ENCODE data around the gene SLC25A34. TPM values are rescaled to one million over a fixed set of nuclear protein-coding genes. Genes with fewer than 3 reads are reported as not detected.

Gene SLC25A34
- total RNA-seq, 6 experiments from 2014 or later, result 0.69 to 11.6 (median 3.2) TPM

- H3K4me1 ChIP-seq, result peaks cover 0 to 6% (median 0%) of the 10 kb centered on the region in 4 donors
Observed at GRCh38 chr1:15757575-15758342, 21.7 kb downstream of the SLC25A34 start.

GRCh38 chr1:15758343-15758931, 22.4 kb downstream of the SLC25A34 start, which contains the start of gene FBLIM1:
TSS of gene FBLIM1 (plus strand) at chr1:15758795. CDS start at chr1:15764984, 6,189 bp downstream.
- ATAC-seq, result peak in 3 of 4 donors; percentile 9 to 16 (median 14)
- no peaks in the 10 kb centered on the region for H3K36me3 ChIP-seq
- H3K4me3 ChIP-seq, result peak within 1 kb of the TSS; percentile 36 to 55 (median 52)
- H3K9me3 ChIP-seq, result no peaks in the 10 kb centered on the region
- TF ChIP-seq POLR2A (IDR thresholded peaks at IDR 0.05) (no peak), CTCF (IDR thresholded peaks at IDR 0.05) (no peak)
- peaks cover 0 to 6% (median 0%) of the 10 kb centered on the region in 4 donors for H3K4me1 ChIP-seq
- peak within 1 kb of the TSS in 2 of 3 donors; percentile 24 to 49 for H3K27ac ChIP-seq
- no peaks in the 10 kb centered on the region for H3K27me3 ChIP-seq
- DNase-seq, result no peak
- intact Hi-C loops (cut with DNase I), result no loop called here
- 7% methylated on average over 14 of the region's 58 CpGs for WGBS (ENCODE audit: insufficient coverage, low coverage, low lambda C conversion rate, missing lambda C conversion rate)

More at GRCh38 chr1:15757575-15758342, 21.7 kb downstream of the SLC25A34 start:
- H3K4me3 ChIP-seq, result peak overlapping the region in 1 of 3 donors; percentile 55
- ATAC-seq, result no peak
- intact Hi-C loops (cut with DNase I), result no loop called here
- WGBS (ENCODE audit: insufficient coverage, low coverage, low lambda C conversion rate, missing lambda C conversion rate), result 32% methylated on average over 9 of the region's 24 CpGs
- no peak for DNase-seq
- H3K36me3 ChIP-seq, result no peaks in the 10 kb centered on the region
- H3K27me3 ChIP-seq, result no peaks in the 10 kb centered on the region
- no peaks in the 10 kb centered on the region for H3K9me3 ChIP-seq
- H3K27ac ChIP-seq, result no peak overlapping the region
- no peak for TF ChIP-seq POLR2A (IDR thresholded peaks at IDR 0.05)
- TF ChIP-seq CTCF (IDR thresholded peaks at IDR 0.05), result no peak

GRCh38 chr1:15758953-15759661, 23.0 kb downstream of the SLC25A34 start:
- peaks cover 0 to 6% (median 0%) of the 10 kb centered on the region in 4 donors for H3K4me1 ChIP-seq
- DNase-seq (no peak), ATAC-seq (peak; percentile 12 to 43 (median 32))
- H3K4me3 ChIP-seq, result peak overlapping the region; percentile 36 to 55 (median 52)
- no peaks in the 10 kb centered on the region for H3K27me3 ChIP-seq
- H3K36me3 ChIP-seq, result no peaks in the 10 kb centered on the region
- intact Hi-C loops (cut with DNase I), result no loop called here
- no CpG with 5 or more reads among the region's 58 CpGs for WGBS (ENCODE audit: insufficient coverage, low coverage, low lambda C conversion rate, missing lambda C conversion rate)
- TF ChIP-seq CTCF (IDR thresholded peaks at IDR 0.05), result no peak
- TF ChIP-seq POLR2A (IDR thresholded peaks at IDR 0.05), result no peak
- H3K27ac ChIP-seq, result peak overlapping the region in 2 of 3 donors; percentile 24 to 49
- no peaks in the 10 kb centered on the region for H3K9me3 ChIP-seq

DNA sequence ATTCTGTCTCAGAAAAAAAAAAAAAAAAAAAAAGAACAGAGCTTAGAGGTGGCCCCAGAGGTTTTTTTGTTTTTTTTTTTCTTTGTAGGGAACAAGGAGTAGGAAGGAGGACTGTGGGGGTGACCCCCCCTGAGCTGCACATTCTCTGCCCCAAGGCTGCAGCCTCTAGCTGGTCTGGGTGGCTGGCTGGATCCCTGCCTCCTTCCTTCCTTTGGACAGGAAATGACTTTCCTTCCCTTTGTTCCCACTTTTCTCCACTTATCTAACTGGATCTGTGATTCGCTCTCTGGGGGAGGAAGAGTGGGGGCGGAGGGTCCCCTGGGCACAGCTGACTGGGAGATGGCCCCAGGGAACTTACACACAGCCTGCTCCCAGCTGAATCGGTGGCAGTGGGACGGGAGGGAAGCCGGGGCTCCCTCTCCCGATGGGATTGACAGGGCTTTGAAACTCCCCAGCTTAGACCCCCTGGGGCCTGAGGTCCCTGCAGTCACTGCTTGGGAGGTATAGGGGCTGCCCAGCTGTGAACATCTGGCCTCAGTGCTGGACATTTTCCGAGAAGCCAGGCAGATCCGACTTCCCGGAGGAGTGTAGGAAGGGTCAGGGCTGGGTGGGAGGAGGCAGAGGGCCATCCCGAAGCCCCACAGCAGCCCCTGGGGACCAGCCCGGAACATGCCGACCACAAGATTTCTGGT, 24.6 kb downstream of the SLC25A34 start:
- Histone ChIP-seq H3K9me3 (no peaks in the 10 kb centered on the region), H3K27ac (peak overlapping the region in 2 of 3 donors; percentile 4 to 5), H3K27me3 (no peaks in the 10 kb centered on the region), H3K4me1 (peaks cover 0 to 6% (median 0%) of the 10 kb centered on the region in 4 donors), H3K36me3 (no peaks in the 10 kb centered on the region), H3K4me3 (no peak overlapping the region)
- TF ChIP-seq POLR2A (IDR thresholded peaks at IDR 0.05), result no peak
- no peak for TF ChIP-seq CTCF (IDR thresholded peaks at IDR 0.05)
- DNase-seq, result no peak
- intact Hi-C loops (cut with DNase I), result no loop called here
- peak in 3 of 4 donors; percentile 4 to 26 (median 5) for ATAC-seq
- WGBS (ENCODE audit: insufficient coverage, low coverage, low lambda C conversion rate, missing lambda C conversion rate), result 77% methylated on average over 2 of the region's 12 CpGs
